Activated effector memory CD4-positive, alpha-beta T cell treated with Interleukin-2 at 50 U/mL for 16 hours (primary cell): ENCODE data around the gene RASGRP2.

Experiments used
- DNase-seq: peaks from one replicate; pipeline ENCODE4 v3.0.0-alpha.2; 2020

The RASGRP2 gene

GRCh38 chr11:64692764-64693331, 51.1 kb downstream of the RASGRP2 start:
- no peak for DNase-seq

DNA sequence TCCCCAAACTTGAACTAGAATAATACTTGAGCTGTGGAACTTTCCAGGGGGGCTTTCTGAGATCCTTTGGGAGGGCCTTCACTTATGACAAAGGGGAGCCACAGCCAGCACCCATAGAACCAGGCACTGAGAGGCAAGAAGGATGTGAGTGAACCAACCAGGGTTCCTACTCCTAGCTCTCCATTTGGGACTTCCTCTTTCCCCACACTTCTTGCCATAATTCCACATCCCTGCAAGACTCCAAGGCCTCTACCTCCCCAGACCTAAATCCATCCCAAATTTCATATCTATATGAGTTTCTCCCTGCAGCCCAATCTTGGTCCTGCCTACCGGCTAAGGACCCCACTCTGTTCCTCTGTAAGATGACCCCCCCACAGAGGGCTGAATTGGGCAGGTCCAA, 52.4 kb downstream of the RASGRP2 start:
- no peak for DNase-seq

DNA sequence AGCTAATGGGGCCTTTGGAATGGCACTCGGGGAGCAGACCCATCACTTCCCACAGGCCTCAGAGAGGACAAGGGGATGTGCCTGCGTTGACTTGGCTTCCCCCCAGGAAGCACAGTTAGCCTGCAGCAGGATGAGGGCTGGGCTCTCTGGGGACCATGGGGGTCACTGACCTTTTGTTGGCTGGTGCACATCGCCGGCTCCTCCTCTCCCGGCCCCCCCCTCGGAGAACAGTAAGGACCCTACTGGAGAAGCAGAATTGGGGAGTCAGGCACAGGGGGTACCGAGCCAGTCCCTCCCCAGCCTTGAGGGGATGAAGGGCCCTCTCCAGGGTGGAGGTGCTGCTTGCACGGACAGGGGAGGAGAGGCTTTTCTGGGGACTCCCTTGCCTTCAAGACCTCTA, 53.7 kb downstream of the RASGRP2 start:
- no peak for DNase-seq

DNA sequence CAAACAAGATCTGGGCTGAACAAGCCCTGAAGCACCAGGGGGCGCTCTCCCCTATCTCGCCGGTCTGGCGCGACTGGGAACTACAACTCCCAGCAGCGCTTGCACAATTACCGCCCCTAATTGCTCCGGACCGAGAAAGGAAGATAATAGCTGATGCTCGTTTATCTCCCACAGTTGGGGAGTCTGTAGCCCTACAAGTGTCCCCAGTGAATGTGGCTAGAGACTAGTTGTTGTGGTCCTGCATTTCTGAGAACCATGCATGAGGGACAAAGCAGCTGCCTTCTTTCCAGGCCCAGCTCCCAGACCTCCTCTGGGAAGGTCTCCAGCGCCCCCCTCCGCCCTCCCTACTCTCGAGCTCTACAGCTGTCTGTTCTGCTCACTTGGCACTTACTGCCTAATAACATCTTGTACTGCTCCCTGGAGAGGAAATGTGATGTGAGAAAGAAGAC, 55.4 kb downstream of the RASGRP2 start:
- DNase-seq: peak; percentile 77

GRCh38 chr11:64687643-64688533, 56.1 kb downstream of the RASGRP2 start:
- DNase-seq: no peak

DNA sequence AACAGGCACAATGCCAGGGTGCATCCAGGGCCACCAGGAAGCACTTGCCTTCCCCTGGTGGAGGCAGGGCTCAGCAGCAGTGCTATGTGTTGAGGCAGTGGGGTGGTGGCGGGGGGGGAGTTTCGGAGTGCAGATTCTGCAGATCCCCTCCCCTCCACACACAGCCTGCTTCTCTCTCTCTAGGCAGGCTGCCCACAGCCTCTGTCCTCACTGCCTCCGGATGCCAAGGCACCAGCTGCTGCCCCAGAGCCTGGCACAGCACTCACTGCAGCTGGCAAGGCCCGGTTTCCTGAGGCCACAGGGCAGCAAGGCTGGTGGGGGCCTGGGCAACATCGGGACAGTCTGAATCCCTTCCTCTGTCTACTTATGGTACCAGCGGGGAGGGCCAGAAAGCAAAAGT, 56.7 kb downstream of the RASGRP2 start:
- DNase-seq: no peak

GRCh38 chr11:64686466-64687170, 57.3 kb downstream of the RASGRP2 start:
- no peak for DNase-seq

DNA sequence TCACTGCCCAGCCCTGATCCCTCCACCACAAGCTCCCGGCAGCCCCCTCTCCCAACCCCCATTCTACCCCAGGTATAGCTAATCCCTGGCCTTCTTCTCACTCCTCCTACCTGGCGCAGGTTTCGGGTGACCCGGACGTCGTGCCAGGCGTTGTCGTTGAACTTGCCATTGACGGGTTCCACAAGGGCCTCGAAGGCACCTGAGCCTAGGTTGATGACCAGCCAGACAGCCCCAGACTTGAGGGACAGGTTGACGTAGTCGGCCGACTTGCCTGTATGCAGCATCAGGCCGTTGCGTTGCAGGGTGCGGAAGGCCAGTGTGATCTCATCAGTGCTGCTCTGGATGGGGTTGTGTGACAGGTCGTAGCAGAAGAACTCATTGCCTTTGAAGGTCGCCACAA, 58.4 kb downstream of the RASGRP2 start:
- no peak for DNase-seq

DNA sequence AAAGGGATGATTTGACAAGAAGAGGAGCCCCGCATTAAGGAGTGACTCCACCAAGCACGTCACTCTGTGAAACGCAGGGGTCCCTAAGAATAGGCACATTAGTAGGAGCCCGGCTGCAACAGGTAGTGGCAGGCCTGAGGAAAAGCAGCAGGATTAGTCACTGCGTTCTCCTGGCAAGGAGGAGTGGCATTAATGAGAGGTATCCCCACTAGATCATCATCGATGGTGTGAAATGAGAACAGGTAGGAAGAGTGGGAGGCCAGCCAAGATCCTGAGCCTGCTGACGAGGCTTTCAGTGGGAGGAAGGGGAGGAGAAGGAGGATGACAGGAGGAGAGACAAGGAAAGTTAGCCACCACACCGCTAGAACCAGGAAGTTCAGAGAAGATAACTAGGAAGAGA, 59.6 kb downstream of the RASGRP2 start:
- no peak for DNase-seq

DNA sequence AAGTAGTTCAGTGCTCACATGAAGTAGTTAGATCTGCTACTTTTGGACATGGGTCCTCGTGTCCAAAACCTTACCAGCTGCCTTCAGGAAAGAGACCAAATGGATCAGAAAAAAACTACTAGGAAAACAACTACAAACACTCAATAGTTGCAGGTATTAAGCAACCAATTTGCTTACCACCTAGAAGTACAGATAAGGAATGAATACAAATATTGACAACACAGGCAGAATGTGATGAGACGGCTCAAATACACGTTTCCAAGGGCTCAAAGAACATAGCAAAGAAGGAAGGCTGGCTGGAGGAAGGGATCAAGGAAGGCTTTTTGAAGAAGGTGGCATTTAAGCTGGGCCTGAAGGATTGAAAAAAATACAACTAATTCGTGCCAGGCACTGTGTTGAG, 62.8 kb downstream of the RASGRP2 start:
- DNase-seq: no peak

- DNase-seq: no peak
Observed at GRCh38 chr11:64679846-64680245, 64.1 kb downstream of the RASGRP2 start.

DNA sequence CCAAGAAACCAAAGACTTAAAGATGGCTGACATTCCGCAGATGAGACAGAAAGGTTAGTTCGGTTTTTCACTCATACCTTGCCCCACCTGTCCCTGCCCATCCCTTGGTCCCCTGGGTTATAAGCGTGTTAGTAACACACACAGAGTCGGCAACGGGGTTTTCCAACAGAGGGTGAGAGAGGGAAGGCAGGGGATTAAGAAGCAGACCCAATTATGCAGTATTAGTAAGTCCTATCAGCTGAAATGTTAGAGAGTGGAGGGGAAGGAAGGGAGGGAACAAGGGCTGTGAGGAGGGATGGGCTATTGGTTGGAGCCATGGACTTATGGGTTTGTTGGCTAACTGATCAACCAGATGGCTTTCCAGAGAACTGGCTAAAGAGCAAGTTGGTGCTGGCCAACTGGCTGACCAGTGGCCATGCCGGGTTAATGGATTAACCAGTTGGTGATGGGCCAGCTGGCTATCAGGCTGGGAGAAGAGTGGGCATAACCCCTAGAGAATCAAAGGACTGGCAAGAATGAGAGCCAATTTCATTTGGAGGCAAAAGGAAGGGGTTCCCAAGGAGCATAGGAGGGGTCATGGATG, 66.4 kb downstream of the RASGRP2 start:
- DNase-seq: no peak
